Prostate gland (tissue), 2 donors: ENCODE results near the gene DSCAM.

Experiments used
- POLR2A ChIP-seq: fragments of 450-650 bp; IDR thresholded peaks from one replicate; pipeline ENCODE4 v1.6.1; 2016; ENCODE audit warnings: antibody characterized with exemption, mild to moderate bottlenecking
- POLR2AphosphoS5 ChIP-seq: sonication (generic); formaldehyde crosslinking; IDR thresholded peaks from one replicate; pipeline ENCODE4 v1.6.1; 2017; ENCODE audit warnings: antibody characterized with exemption
- TF ChIP-seq, protein P1 (sequence below), 4 experiments: fragments of 200-600 bp in 2 of 4; fragments of 450-650 bp in 2 of 4; sonication (generic) in 2 of 4; IDR thresholded peaks; 1 replicate in 3 of 4; 2 replicates in 1 of 4; pipeline ENCODE4 v1.5.1; 2016 to 2019; ENCODE audit warnings: antibody characterized with exemption in 4 of 4, mild to moderate bottlenecking in 2 of 4, moderate library complexity in 2 of 4

DNA sequence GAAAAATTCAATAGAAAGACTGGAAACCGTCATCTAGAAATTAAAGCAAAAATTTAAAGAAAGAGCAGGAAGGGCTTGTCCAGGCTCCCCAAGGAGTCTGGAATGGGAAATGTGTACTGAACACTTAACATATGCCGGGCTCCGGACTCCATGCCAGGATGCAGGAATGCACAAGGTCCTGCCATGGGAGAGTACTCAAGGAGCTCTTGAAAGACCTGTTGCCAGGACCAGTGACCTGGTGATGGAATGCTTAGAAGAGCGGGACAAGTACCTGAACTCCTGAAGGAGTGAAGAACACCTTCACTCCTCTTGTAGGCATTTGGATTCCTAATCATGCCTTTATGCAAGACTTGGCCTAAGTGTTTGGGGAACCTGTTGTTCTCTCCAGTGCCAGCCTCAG is 16.9 kb upstream of the DSCAM start:
- TF ChIP-seq POLR2A (no peak), POLR2AphosphoS5 (no peak)
- TF ChIP-seq, protein P1, sequence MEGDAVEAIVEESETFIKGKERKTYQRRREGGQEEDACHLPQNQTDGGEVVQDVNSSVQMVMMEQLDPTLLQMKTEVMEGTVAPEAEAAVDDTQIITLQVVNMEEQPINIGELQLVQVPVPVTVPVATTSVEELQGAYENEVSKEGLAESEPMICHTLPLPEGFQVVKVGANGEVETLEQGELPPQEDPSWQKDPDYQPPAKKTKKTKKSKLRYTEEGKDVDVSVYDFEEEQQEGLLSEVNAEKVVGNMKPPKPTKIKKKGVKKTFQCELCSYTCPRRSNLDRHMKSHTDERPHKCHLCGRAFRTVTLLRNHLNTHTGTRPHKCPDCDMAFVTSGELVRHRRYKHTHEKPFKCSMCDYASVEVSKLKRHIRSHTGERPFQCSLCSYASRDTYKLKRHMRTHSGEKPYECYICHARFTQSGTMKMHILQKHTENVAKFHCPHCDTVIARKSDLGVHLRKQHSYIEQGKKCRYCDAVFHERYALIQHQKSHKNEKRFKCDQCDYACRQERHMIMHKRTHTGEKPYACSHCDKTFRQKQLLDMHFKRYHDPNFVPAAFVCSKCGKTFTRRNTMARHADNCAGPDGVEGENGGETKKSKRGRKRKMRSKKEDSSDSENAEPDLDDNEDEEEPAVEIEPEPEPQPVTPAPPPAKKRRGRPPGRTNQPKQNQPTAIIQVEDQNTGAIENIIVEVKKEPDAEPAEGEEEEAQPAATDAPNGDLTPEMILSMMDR (IDR thresholded peaks at IDR 0.05), result no peak
